ENCODE results near the gene DHX38.

Gene DHX38

GRCh38 chr16:72123426-72123825 lies 29.8 kb downstream of the DHX38 start:
- DNase-seq = no peak

GRCh38 chr16:72124148-72124547 lies 30.5 kb downstream of the DHX38 start:
- DNase-seq = no peak

DNA sequence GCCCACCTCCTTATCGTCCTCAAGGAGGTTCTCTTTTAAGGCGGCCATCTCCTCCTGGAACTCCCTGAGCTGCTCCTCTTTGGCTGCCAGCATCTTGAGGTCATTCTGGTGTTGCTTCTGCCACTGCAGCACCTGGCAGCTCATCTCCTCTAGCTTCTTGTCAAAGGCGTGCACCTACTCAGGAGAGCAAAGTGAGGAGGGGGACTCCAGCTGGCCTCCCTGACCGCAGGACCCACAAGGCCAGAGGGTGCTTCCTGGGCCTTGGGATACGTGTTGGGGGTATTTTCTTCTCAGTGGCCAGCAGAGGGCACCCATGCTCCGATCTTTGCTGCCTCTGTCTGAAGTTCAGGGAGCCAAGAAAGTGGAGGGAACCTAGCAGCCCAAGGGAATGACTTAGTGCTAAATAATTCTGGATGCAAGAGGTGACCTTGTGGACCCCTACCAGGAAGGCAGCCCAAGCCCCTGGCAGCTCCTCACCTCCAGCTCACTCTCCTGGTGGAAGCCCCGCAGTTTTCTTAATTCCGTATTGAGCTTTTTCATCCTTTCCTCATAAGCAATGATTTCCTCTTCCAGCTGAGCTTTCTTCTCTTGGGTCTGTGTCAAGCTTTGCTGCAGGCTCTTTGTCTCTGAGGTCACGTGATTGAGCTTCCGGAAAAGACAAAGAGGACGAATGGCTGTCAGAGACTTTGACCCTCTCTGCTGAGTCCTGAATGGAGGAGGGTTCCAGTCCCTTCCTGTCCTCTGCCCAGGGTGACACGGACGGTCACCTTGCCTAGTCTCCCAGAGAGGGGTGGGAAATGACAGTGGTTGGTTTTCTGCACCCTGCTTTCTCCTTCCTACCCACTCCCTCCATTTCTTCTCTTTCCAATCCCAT lies 31.4 kb downstream of the DHX38 start:
- DNase-seq = peak; percentile 42

DNA sequence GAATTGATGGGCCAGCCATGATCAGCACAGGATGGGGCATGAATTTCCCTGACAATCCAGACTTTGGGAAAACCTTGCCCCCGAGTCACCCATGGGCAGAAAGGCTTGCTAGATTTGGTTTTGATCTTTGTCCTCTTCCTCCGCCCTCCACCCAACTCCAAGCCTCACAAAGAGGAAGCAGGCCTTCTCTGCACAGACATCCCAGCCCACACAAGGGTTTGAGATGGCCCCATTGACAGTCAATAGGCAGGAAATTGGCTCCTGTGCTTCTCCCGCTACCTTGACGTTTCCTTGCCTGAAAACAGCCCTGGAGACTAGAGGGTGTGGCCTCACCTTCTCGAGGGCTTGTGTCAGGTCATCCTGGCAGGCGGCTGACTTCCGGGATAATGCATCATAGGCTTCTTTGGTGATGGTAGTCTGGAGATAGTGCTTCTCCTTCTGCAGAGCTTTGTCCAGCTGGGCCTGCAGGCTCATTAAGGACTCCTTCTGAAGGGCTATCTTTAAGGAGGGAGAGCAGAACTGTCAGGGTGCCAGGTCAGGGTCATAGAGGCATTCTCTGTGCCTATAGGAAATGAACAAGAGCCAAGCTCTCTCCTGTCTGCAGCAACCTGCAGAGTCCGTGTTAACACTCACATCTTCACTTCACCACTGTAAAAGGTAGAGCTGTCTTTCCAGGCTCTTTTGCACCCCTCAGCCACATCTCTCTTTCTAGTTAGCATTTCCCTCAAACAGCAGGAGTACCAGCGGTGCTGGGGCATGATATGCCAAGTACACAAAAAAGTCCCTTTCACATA lies 32.2 kb downstream of the DHX38 start:
- no peak for DNase-seq

DNA sequence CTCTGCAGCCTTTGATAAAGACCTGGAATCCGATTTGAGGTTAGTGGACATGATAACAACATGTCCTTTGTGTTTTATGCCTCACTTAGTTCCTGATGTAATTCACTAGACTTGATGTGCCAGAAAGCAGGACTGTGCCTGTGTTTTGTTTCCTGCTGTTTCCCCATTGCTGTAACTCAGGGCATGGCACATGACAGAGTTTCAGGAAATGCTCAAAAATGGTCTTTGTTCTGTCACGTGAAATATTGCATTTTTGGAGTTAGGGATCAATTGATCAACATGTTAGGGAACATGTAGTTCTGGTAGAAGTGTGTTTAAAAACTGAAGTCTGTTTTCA lies 32.8 kb downstream of the DHX38 start:
- DNase-seq = no peak

- no peak for DNase-seq
Observed at GRCh38 chr16:72128701-72129100, 35.1 kb downstream of the DHX38 start.

- no peak for DNase-seq
Observed at GRCh38 chr16:72129976-72130656, 36.5 kb downstream of the DHX38 start.

GRCh38 chr16:72131036-72131435 lies 37.4 kb downstream of the DHX38 start:
- DNase-seq = no peak

- DNase-seq = no peak
Observed at GRCh38 chr16:72132726-72133125, 39.1 kb downstream of the DHX38 start.

DNA sequence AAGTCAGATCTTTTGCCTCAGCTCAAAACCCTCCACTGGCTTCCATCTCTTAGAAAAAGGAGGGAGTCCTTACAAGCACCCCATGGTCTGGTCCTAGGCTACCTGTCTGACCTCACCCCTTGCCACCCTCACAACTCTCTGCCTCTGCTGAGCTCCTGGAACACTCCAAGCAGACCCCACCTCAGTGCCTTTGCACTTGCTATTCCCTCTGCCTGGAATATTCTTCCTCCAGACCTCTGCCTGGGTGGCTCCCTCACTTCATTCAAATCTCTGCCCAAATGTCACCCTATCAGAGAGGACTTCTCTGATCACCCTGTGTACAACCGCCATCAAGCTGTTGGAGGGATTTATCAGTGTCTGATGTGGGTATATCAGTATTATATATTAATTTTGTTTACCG lies 40.9 kb downstream of the DHX38 start:
- no peak for DNase-seq

GRCh38 chr16:72137380-72138063 lies 43.9 kb downstream of the DHX38 start:
- DNase-seq = no peak

GRCh38 chr16:72138064-72138572 lies 44.5 kb downstream of the DHX38 start:
- no peak for DNase-seq

DNA sequence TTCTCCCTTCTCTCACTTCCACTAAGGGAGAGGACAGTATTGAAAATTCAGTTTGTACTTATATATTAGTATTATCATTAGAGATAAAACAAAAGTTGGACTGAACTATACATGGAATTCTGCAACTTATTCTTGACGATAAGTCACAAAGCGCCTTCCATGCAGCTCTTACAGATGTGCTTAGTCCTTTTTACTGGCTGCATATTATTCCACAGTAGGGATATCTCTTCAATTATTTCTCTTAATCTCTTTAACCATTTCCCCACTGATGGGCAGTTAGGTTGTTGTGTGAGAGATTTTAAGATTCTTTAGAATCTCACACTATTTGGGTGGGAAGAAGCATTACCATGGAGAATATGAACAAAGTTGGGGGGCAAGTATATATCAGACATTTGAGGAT lies 46.3 kb downstream of the DHX38 start:
- no peak for DNase-seq

- DNase-seq = no peak
Observed at GRCh38 chr16:72142476-72142875, 48.8 kb downstream of the DHX38 start.

GRCh38 chr16:72149676-72150464 lies 56.2 kb downstream of the DHX38 start:
- DNase-seq = no peak

DNA sequence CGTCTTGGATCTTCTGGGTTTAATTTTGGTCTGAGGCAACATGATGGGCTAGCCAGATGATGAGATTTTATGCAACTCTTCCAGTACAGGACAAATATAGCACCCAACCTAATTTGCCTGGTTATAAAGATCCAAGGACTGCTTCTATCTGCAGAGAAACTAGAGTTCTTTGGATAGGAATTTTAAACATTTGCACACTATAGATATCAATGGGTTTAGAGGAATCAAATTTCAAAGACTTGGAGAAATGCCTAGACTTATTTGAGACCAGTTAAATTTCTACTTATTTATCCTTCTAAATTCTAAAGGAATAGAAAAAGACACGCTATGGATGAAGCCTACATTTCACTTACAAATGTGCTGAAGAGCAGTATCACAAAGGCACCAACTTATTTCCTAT lies 65.7 kb downstream of the DHX38 start:
- DNase-seq = no peak

DNA sequence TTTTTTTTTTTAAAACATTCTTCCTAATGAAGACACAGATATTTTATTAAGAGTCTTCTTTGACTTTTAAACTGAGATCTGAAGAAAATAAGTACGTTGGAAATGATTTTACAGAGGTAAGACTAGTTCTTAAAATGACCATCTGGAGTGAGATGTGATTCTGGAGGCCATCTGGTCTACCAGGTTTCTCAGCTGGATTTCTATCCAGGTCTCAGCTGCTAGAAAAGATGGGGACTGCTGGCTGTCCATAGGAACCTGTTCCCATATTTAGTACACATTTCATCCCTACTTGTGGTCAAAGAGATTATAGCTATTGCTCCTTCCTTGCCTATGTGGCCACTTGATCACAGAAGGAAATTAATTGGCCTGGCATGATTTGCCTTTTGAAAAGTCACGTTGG lies 66.2 kb downstream of the DHX38 start:
- no peak for DNase-seq

GRCh38 chr16:72162105-72162692 lies 68.6 kb downstream of the DHX38 start:
- DNase-seq = no peak

Measured in NCI-H774 (cell line).